Endothelial cell of coronary artery (primary cell): ENCODE data around the gene LRP2BP. TPM values are rescaled to one million over a fixed set of nuclear protein-coding genes. Genes with fewer than 3 reads are reported as not detected.

ENCODE experiments used
- total RNA-seq: library from RNA; depleted of rRNA; stranded (reverse); fragments of >200 nt; gene quantifications from 2 replicates; pipeline ENCODE4 v1.2.3, GENCODE V29; 2014

LRP2BP gene
- total RNA-seq, result 0.45 and 0.47 TPM in 2 replicates

DNA sequence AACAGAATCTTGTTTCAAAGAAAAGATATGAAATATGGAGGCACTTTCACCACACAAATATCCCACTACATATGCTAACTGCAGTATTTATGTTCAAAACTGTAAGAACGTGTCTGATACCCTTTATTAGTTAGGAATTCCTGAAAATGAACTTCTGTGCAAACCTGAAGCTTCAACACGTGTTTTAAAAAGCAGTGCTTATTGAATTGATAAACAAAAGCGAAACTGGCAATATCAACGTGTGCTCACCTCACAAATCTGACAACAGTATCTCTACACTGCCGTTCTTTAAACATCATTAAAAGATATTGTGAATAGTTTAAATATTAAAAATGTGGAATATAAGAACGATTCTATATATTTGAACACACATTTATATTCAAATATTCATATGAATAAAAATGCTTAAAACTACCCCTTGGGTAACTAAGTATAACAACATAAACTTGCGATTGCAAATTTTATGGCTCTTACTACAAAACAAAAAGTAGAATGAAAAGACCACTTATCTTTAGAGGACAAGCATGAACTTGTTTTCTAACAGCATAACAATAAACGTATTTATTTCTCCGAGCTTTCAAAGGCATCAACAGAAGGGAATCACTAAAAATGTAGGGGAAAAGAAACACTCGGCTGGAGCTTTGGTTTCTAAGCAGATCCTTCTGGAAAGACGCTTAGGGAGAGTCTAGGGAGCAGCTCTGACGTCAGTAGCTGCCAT, at the start of gene LRP2BP:
Gene LRP2BP, minus strand, starts transcription at position 687 of the 718 bp plus-strand sequence. CDS start 17,738 bp downstream, outside the sequence.

DNA sequence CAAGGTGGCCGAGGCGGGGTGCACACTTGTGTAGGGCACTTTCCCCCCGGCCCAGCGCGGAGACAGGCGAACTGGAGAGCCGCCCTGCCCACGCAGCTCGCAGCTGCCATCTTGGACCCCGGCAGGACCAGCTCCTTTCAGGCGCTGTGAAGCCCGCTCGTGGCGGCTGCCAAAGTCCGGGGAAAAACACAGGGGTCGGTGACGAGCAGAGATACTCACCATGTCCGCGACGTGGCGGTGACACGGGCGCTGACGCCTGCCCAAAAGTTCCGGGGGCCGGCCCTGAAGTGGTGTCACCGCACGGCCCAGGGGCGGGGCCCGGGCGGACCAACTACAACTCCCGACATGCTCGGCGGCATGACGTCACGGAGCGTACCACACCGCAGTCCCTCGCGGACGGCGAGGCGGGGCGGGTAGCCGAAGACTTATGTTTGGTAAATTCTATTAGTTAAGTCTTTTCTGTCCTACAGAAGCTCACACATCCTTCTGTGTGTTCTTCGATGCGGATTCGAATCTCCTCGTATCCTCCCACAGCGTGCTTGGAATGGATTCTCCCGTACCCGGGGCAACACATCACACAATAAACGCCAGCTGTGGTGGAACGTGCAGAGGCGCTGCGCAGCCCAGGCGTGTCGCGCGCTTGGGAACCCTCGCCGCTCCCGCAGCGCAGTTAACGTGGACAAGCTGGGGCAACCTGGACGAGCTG, 30.1 kb upstream of the LRP2BP start, which contains the start of gene UFSP2:
Gene UFSP2, minus strand, starts transcription at position 318 of the 706 bp plus-strand sequence. Its CDS starts 96 bp downstream, at position 222.

GRCh38 chr4:185396724-185397385, 1.1 kb upstream of the LRP2BP start, which contains the start of gene ANKRD37:
ANKRD37 (plus strand) TSS chr4:185396841; CDS start chr4:185396924, 83 bp downstream.

Other genes with a start within 250 kb of the LRP2BP start
- gene CFAP97, start 191.9 kb downstream of the LRP2BP start, total RNA-seq, result 21.6 and 24.7 TPM in 2 replicates
- gene SNX25, start 186.3 kb downstream of the LRP2BP start, total RNA-seq, result 16.2 and 34.4 TPM in 2 replicates
- 4.6 and 20.4 TPM in 2 replicates for gene ANKRD37, start 917 bp upstream of the LRP2BP start, total RNA-seq
- gene UFSP2, start 30.0 kb upstream of the LRP2BP start, total RNA-seq, result 35.7 and 36.7 TPM in 2 replicates
- 0.36 and 0.75 TPM in 2 replicates for gene CCDC110, start 75.8 kb upstream of the LRP2BP start, total RNA-seq
- gene PDLIM3, start 139.6 kb upstream of the LRP2BP start, total RNA-seq, result 17.1 and 85.7 TPM in 2 replicates